Measurements from ENCODE around the gene PDE1C. TPM values are rescaled to one million over a fixed set of nuclear protein-coding genes. Genes with fewer than 3 reads are reported as not detected.

The PDE1C gene
- total and polyA plus RNA-seq, 2 of the 4 experiments (the other 2 are of a cell fraction) = 14.2 to 61.5 TPM

DNA sequence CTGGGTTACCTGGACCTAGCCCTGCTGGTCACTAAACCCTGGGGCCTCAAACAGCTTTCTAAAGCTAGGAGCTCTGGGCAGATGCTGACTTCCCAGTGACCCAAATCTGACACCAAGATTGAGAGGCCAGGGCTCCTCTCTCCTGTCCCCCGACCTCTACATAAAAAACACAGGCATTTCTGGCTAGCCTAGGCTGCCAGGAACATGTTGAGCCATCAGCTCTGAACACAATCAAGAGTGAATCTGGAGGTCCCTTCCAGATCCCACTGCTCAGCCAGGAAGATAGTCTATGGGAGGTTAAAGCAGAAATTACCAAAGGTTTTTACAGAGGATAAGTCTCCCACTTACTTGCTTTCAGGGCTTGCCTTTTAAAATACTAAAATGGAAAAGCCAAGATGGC lies 22.1 kb upstream of the PDE1C start:
- H3K14ac ChIP-seq (replicated peaks; ENCODE audit: low read depth, low read length) = no peak overlapping the region
- H3K4ac ChIP-seq (ENCODE audit: low read depth, low read length) = peak overlapping the region; percentile 64
- no peaks in the 10 kb centered on the region for H4K20me1 ChIP-seq (ENCODE audit: insufficient read depth, low read length)
- dilution Hi-C loops (cut with HindIII; ENCODE audit: low sequenced_read_pairs, unreplicated experiment) (no loop called here), intact Hi-C loops (cut with micrococcal nuclease) (no loop called here), in situ Hi-C loops (cut with MboI; ENCODE audit: low sequenced_read_pairs) (no loop called here)
- H4K91ac ChIP-seq (ENCODE audit: insufficient read depth, low read depth, low read length) = 0 out of 2 replicates have a peak overlapping the region, but pooled peaks have one; percentile 1
- peaks cover 2% of the 10 kb centered on the region; the same call in 1 of the 2 replicates for H3K9me3 ChIP-seq (ENCODE audit: control insufficient read depth, insufficient read depth, low read length)
- H2BK15ac ChIP-seq (ENCODE audit: low read depth, low read length) = 0 out of 3 replicates have a peak overlapping the region, but pooled peaks have one; percentile 2
- ChIA-PET CTCF (no interaction called here), POLR2A (ENCODE audit: unreplicated experiment) (no interaction called here)
- peak overlapping the region; percentile 63; the same call in 1 of the 2 replicates for H2BK20ac ChIP-seq (ENCODE audit: low read depth, low read length)
- peak overlapping the region; percentile 80 for H2BK5ac ChIP-seq (ENCODE audit: low read depth, low read length, poor library complexity, severe bottlenecking)
- H3K9me1 ChIP-seq (ENCODE audit: insufficient read depth, low read length) = no peaks in the 10 kb centered on the region
- no peak for TF ChIP-seq BHLHE40 (IDR thresholded peaks at IDR 0.05; ENCODE audit: low read depth, low read length)
- no CpG with 5 or more reads among the region's 1 CpG for WGBS, 2 experiments (ENCODE audit: extremely low coverage in 2 of 2, insufficient read length in 1 of 2)
- H2AFZ ChIP-seq (replicated peaks; ENCODE audit: low read length, poor library complexity) = no peak overlapping the region
- H2AK5ac ChIP-seq (ENCODE audit: low read depth, low read length) = no peak overlapping the region
- peak overlapping the region; percentile 64 for H2BK120ac ChIP-seq (ENCODE audit: low read depth, low read length)
- no peak for ATAC-seq (ENCODE audit: low read depth)
- no peak overlapping the region for H3K4me2 ChIP-seq (ENCODE audit: low read depth, low read length)
- H3K4me1 ChIP-seq (ENCODE audit: control insufficient read depth, insufficient read depth, low read length) = peaks cover 15% of the 10 kb centered on the region
- H3K79me1 ChIP-seq (ENCODE audit: low read depth in 1 of 2, low read length in 2 of 2) = no peaks in the 10 kb centered on the region
- peak overlapping the region; percentile 87; the same call in 1 of the 2 replicates for H4K5ac ChIP-seq (ENCODE audit: low read depth, low read length)
- H3K4me3 ChIP-seq (ENCODE audit: insufficient read depth, low read depth, low read length) = no peak overlapping the region
- H4K8ac ChIP-seq (ENCODE audit: low read depth in 2 of 2, low read length in 2 of 2) = peak overlapping the region; percentile 3 to 34; a peak in 3 of 4 replicates
- H3K18ac ChIP-seq (ENCODE audit: low read depth, low read length) = peak overlapping the region; percentile 95
- H3K9ac ChIP-seq (ENCODE audit: low read depth, low read length) = peak overlapping the region; percentile 36; the same call in 1 of the 2 replicates
- no peaks in the 10 kb centered on the region for H3K27me3 ChIP-seq (ENCODE audit: control insufficient read depth, insufficient read depth, low read length)
- H3K23ac ChIP-seq (ENCODE audit: low read depth, low read length) = no peak overlapping the region
- peak overlapping the region; percentile 69; the same call in 1 of the 2 replicates for H3K27ac ChIP-seq (ENCODE audit: insufficient read depth, low read length)
- H2AK9ac ChIP-seq (replicated peaks; ENCODE audit: low read depth, low read length, poor library complexity) = no peak overlapping the region
- no peak for DNase-seq
- H3K56ac ChIP-seq (ENCODE audit: extremely low read depth, insufficient read depth, low read length) = no peak overlapping the region
- BruUV-seq (replicated peaks) = no TSS peak
- H3K36me3 ChIP-seq (ENCODE audit: control insufficient read depth, insufficient read depth, low read length) = no peaks in the 10 kb centered on the region

Data from IMR-90 (cell line).